HepG2 (cell line): Measurements from ENCODE around the gene SOBP. TPM values are rescaled to one million over a fixed set of nuclear protein-coding genes. Genes with fewer than 3 reads are reported as not detected.

Source experiments
- ATAC-seq: fragments of 200-7000 bp; cut with Tn5 transposase; 3 replicates; pipeline ENCODE4 v1.9.1; 2020; ENCODE audit warnings: mild to moderate bottlenecking, moderate library complexity
- BruUV-seq: library from RNA; stranded (reverse); fragments of 400-500 nt; replicated peaks from 2 replicates; lab custom pipeline; 2021; lab: Mats Ljungman, UMichigan
- CTCF ChIA-PET: fragments of 300-600 bp; formaldehyde crosslinking; extraction: SDS; loops from one replicate; lab custom pipeline; 2021; ENCODE audit warnings: low total read pairs, inconsistent platforms, low intra/inter-chr PET ratio; lab: Yijun Ruan, JAX
- POLR2A ChIA-PET: fragments of 350-600 bp; sonication (Branson Sonifier 250); formaldehyde crosslinking; loops from one replicate; lab custom pipeline; 2020; ENCODE audit warnings: antibody characterized with exemption, inconsistent platforms; lab: Yijun Ruan, JAX
- DNase-seq: peaks from one replicate; pipeline ENCODE4 v3.0.0-alpha.2; 2015; ENCODE audit warnings: low spot score
- FAIRE-seq: peaks from 3 replicates; lab custom pipeline; 2011; peaks lifted over from hg19 to GRCh38; lab: Jason Lieb, UNC
- H2AFZ ChIP-seq: one replicate; pipeline ENCODE4 v1.6.1; 2011; ENCODE audit warnings: low read length, inconsistent platforms
- H3K27ac ChIP-seq: fragments of 300-600 bp; 3 replicates; pipeline ENCODE4 v1.8.0; 2011; ENCODE audit warnings: mixed run types, mild to moderate bottlenecking, mixed read lengths, low read length, inconsistent platforms; ENCODE audit not compliant: insufficient read depth; ENCODE audit errors: extremely low read length
- H3K27me3 ChIP-seq, 2 experiments: fragments of 200-600 bp in 1 of 2; 2 replicates in 1 of 2; 3 replicates in 1 of 2; pipeline versions ENCODE4 v1.6.0 to v1.8.0; 2011; ENCODE audit warnings: low read length in 2 of 2, mild to moderate bottlenecking in 2 of 2, moderate library complexity in 2 of 2, inconsistent platforms in 1 of 2; ENCODE audit not compliant: insufficient read depth in 2 of 2, control insufficient read depth in 1 of 2
- H3K36me3 ChIP-seq, 2 experiments: fragments of 200-600 bp in 1 of 2; replicated peaks in 1 of 2; 2 replicates in 1 of 2; 3 replicates in 1 of 2; pipeline versions ENCODE4 v1.5.1 to v1.8.0; 2011; ENCODE audit warnings: low read length in 2 of 2, inconsistent platforms in 1 of 2; ENCODE audit not compliant: insufficient read depth in 2 of 2, control insufficient read depth in 1 of 2
- H3K4me1 ChIP-seq: 2 replicates; pipeline ENCODE4 v1.5.1; 2012; ENCODE audit warnings: low read length, inconsistent platforms; ENCODE audit not compliant: insufficient read depth
- H3K4me2 ChIP-seq: 2 replicates; pipeline ENCODE4 v1.6.0; 2011; ENCODE audit warnings: low read depth, low read length, inconsistent platforms
- H3K4me3 ChIP-seq, 3 experiments: fragments of 200-600 bp in 1 of 3; sonication (generic), shearing (Covaris generic) in 1 of 3; replicated peaks in 1 of 3; 2 replicates each; pipeline ENCODE4 v1.5.1; 2011 to 2016; ENCODE audit warnings: low read length in 3 of 3, inconsistent platforms in 2 of 3, low read depth in 2 of 3, mild to moderate bottlenecking in 2 of 3, control low read depth in 1 of 3, mixed read lengths in 1 of 3; ENCODE audit not compliant: insufficient read depth in 1 of 3
- H3K79me2 ChIP-seq: one replicate; pipeline ENCODE4 v1.6.1; 2011; ENCODE audit warnings: low read length, inconsistent platforms; ENCODE audit not compliant: insufficient read depth
- H3K9ac ChIP-seq: 2 replicates; pipeline ENCODE4 v1.6.0; 2011; ENCODE audit warnings: mild to moderate bottlenecking, low read depth, low read length, inconsistent platforms; ENCODE audit not compliant: insufficient read depth
- H3K9me3 ChIP-seq: 2 replicates; pipeline ENCODE4 v1.5.1; 2012; ENCODE audit warnings: mild to moderate bottlenecking, low read length
- H4K20me1 ChIP-seq: 2 replicates; pipeline ENCODE4 v1.6.0; 2011; ENCODE audit warnings: inconsistent platforms, mild to moderate bottlenecking, low read length, moderate library complexity; ENCODE audit not compliant: insufficient read depth
- ATF7 ChIP-seq, 2 experiments: fragments of 450-650 bp in 1 of 2; sonication (generic) in 1 of 2; formaldehyde crosslinking in 1 of 2; IDR thresholded peaks; 2 replicates each; pipeline versions ENCODE4 v1.4.0 to v1.6.1; 2016 to 2020; ENCODE audit warnings: antibody characterized with exemption in 1 of 2, mild to moderate bottlenecking in 1 of 2, missing genetic modification reagents in 1 of 2
- CEBPB ChIP-seq: IDR thresholded peaks from 2 replicates; pipeline ENCODE4 v1.6.1; 2011; ENCODE audit warnings: low read depth, low read length, improper control_type of control experiment, borderline replicate concordance
- CTCF ChIP-seq: sonication (generic); formaldehyde crosslinking; IDR thresholded peaks from 2 replicates; pipeline ENCODE4 v1.5.0; 2020; ENCODE audit warnings: mild to moderate bottlenecking, missing genetic modification reagents, moderate library complexity
- HOMEZ ChIP-seq: IDR thresholded peaks from 2 replicates; pipeline ENCODE4 v1.6.1; 2016; ENCODE audit warnings: low read depth
- POGZ ChIP-seq: sonication (generic); formaldehyde crosslinking; IDR thresholded peaks from 2 replicates; pipeline ENCODE4 v1.4.0; 2020; ENCODE audit warnings: mild to moderate bottlenecking, missing genetic modification reagents
- SMC3 ChIP-seq: IDR thresholded peaks from 2 replicates; pipeline ENCODE4 v1.6.1; 2011; ENCODE audit warnings: low read length, improper control_type of control experiment
- STAG1 ChIP-seq: sonication (generic); formaldehyde crosslinking; IDR thresholded peaks from 2 replicates; pipeline ENCODE4 v1.4.0; 2020; ENCODE audit warnings: missing genetic modification reagents
- ZNF710 ChIP-seq: sonication (generic); formaldehyde crosslinking; IDR thresholded peaks from 2 replicates; pipeline ENCODE4 v1.5.0; 2020; ENCODE audit warnings: mild to moderate bottlenecking, missing genetic modification reagents, borderline replicate concordance
- WGBS: methylation state at CpG from one replicate; pipeline ENCODE4 v1.1.6; 2017; ENCODE audit warnings: low lambda C conversion rate; 5-methylcytosine and 5-hydroxymethylcytosine counted together
- in situ Hi-C: cut with HindIII; loops from 2 replicates; pipeline ENCODE4 v1.10.0; 2017; ENCODE audit warnings: low pct_unique_long_range_greater_than_20kb; ENCODE audit not compliant: extremely low pct_ligation_motif_present
- intact Hi-C: fragments of 100-400 bp; cut with micrococcal nuclease; formaldehyde crosslinking; loops from one replicate; pipeline ENCODE4 v1.10.0; 2022; ENCODE audit not compliant: unreplicated experiment
- polyA plus RNA-seq, 8 experiments: library from polyadenylated mRNA; depleted of rRNA in 3 of 8; stranded (reverse) in 7 of 8; unstranded in 1 of 8; fragments of >200 nt; fragmentation: Illumina TruSeq in 4 of 8; extraction: Trizol in 4 of 8; gene quantifications; 2 replicates each; pipeline versions ENCODE4 v1.2.1 to v1.2.3, GENCODE V29; 2011 to 2016; ENCODE audit warnings: low read depth in 4 of 8, missing spikeins in 1 of 8, mixed read lengths in 1 of 8; ENCODE audit not compliant: insufficient read depth in 1 of 8
- total RNA-seq, 5 experiments: library from RNA; depleted of rRNA; stranded (reverse); fragments of >200 nt; fragmentation: Illumina TruSeq; extraction: Trizol; gene quantifications; 2 replicates each; pipeline ENCODE4 v1.2.3, GENCODE V29; 2016; ENCODE audit warnings: low read depth in 1 of 5

The SOBP gene
- total and polyA plus RNA-seq, 2 of the 13 experiments (the other 11 are each of a cell fraction or from before 2014, with no cell fraction given), result 1.5 to 6.9 TPM

GRCh38 chr6:107565165-107565723, 75.3 kb downstream of the SOBP start:
- CTCF ChIA-PET, result no interaction called here
- no peak for FAIRE-seq
- WGBS, result 88% methylated on average over 7 of the region's 7 CpGs

More at GRCh38 chr6:107565165-107565723, 75.3 kb downstream of the SOBP start:
- POLR2A ChIA-PET, result interaction anchor here (1.4 kb wide), 1 partner anchor 25 kb away, joined by 3 read pairs; no protein-coding TSS in a partner anchor
- ATAC-seq (peak; percentile 82), DNase-seq (peak; percentile 7)
- H4K20me1 ChIP-seq, result no peaks in the 10 kb centered on the region; the same call in 1 of the 2 replicates
- TF ChIP-seq CTCF (CRISPR knock-in tag), result peak; percentile 25; the same call in 1 of the 2 replicates
- TF ChIP-seq ATF7 (IDR thresholded peaks at IDR 0.05), result no peak
- TF ChIP-seq ATF7 (CRISPR knock-in tag; IDR thresholded peaks at IDR 0.05), result no peak
- TF ChIP-seq STAG1 (CRISPR knock-in tag), result 0 out of 2 replicates have a peak, but pooled peaks have one; percentile 7
- peak; percentile 11; the same call in 1 of the 2 replicates for TF ChIP-seq CEBPB
- TF ChIP-seq POGZ, result no peak
- peak; percentile 25; the same call in 1 of the 2 replicates for TF ChIP-seq HOMEZ (CRISPR knock-in tag)
- TF ChIP-seq SMC3, result peak; percentile 28; the same call in 1 of the 2 replicates
- TF ChIP-seq ZNF710 (CRISPR knock-in tag), result no peak
- intact Hi-C loops (no loop called here), in situ Hi-C loops (no loop called here)
- H3K27me3 ChIP-seq, result no peaks in the 10 kb centered on the region
- H3K36me3 ChIP-seq, result peaks cover 4 to 23% of the 10 kb centered on the region in 2 experiments
- H3K9me3 ChIP-seq, result no peaks in the 10 kb centered on the region
- H3K9ac ChIP-seq, result no peak overlapping the region
- BruUV-seq, result no TSS peak
- H2AFZ ChIP-seq, result no peak overlapping the region
- H3K4me2 ChIP-seq, result no peak overlapping the region
- no peak overlapping the region for H3K4me3 ChIP-seq
- no peak overlapping the region for H3K27ac ChIP-seq
- H3K79me2 ChIP-seq, result no peaks in the 10 kb centered on the region
- no peaks in the 10 kb centered on the region for H3K4me1 ChIP-seq
